A549 treated with AZD9567 at 1 μM for 4 hours (cell line): ENCODE results near the gene CHEK2. TPM values are rescaled to one million over a fixed set of nuclear protein-coding genes. Genes with fewer than 3 reads are reported as not detected.

Source experiments
- total RNA-seq: library from RNA; stranded (reverse); fragments of 200-300 nt; extraction: Qiagen RNA extraction; gene quantifications from 5 replicates; pipeline ENCODE4 v1.2.3, GENCODE V29; 2022; ENCODE audit not compliant: insufficient read depth

CHEK2 gene
- 8.8 to 13.4 TPM (median 9.3 TPM) in 5 replicates for total RNA-seq

DNA sequence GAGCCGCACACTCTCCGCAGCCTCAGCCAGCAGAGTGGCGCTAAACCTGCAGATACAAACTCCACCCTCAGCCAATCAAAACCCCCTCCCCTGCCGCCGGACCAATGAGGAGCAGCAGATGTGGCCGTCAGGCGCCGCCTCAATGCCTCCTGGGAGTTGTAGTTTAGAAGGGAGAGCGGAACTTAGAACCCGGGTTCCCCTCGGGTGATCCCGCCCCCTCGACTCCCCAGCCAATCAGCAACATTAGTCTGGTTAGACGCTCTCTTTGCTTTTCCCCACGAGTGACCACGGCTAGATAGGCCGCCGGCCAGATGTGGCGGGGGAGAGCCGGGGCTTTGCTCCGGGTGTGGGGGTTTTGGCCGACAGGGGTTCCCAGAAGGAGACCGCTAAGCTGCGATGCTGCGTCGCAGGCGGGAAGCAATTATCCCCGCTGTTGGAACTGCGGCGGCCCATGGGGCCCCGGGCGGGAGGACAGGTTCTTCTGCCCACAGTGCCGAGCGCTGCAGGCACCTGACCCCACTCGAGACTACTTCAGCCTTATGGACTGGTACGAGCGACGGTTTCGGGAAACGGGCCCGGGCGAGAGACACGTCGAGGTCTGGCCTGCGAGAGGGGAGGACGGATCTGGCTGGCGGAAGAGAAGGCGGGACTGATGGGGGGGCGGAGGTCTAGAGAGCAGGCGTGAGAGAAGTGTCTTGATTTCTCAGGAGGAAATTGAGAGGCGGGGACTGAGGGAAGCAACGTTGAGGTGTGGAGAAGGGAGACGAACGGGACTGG lies at the start of gene CHEK2, which contains the start of gene HSCB:
TSS of gene CHEK2 (minus strand) at position 36 of the 777 bp plus-strand sequence. CDS start 7,099 bp downstream, outside the sequence.
TSS of gene HSCB (plus strand) at position 255 of the 777 bp plus-strand sequence. CDS start at position 312, 57 bp downstream.

DNA sequence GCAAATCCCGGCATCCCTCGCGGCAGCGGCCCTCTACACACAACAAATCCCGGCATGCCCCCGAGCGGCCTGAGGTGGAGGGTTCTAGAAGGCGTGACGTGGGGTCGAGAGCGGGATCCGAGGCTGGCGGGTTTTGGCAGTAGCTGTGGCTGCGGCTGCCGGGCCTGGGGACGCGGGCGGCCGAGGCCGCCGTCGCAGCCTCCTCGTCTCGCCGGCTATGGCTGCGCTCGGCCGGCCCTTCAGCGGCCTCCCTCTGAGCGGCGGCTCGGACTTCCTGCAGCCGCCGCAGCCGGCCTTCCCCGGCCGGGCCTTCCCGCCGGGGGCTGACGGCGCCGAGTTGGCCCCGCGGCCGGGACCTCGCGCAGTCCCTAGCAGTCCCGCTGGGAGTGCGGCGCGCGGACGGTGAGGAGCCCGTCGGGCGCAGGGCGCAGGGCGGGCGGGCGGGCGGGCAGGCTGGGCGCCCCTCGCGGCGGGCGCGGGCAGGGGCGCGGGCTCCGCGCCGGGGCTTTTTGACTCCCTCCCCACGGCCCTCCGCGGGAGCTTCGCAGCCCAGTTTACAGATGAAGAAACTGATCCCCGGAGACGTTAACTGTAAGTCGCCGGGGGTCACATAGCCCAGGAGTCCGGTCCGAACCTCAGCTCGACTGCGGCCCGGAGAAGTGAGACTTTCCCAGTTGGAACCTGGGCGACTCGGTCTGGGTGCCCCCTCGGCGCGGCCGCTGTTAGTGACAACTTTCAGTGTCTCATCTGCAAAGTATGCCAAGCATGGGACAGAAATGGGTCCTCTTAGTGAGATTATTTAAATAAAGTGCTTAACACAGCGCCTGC lies 31.2 kb upstream of the CHEK2 start, which contains the start of gene CCDC117:
TSS of gene CCDC117 (plus strand) at position 63 of the 828 bp plus-strand sequence. CDS start at position 218, 155 bp downstream.

GRCh38 chr22:28679611-28680287 lies 61.9 kb downstream of the CHEK2 start, which contains the start of gene TTC28:
TSS of gene TTC28 (minus strand) at chr22:28679840. CDS start at chr22:28679723, 117 bp downstream.

Other genes with a start within 250 kb of the CHEK2 start
- 2.3 to 4.9 TPM (median 3.2 TPM) in 5 replicates for gene TTC28, start 62.0 kb downstream of the CHEK2 start, total RNA-seq
- gene HSCB, start 219 bp upstream of the CHEK2 start, total RNA-seq, result 7.7 to 13.1 TPM (median 12.3 TPM) in 5 replicates
- gene CCDC117, start 30.9 kb upstream of the CHEK2 start, total RNA-seq, result 8.4 to 13.6 TPM (median 10.2 TPM) in 5 replicates
- gene XBP1, start 58.7 kb upstream of the CHEK2 start, total RNA-seq, result 51.1 to 56.1 TPM (median 53.9 TPM) in 5 replicates
- gene ZNRF3, start 141.8 kb upstream of the CHEK2 start, total RNA-seq, result 6.4 to 7.8 TPM (median 7.6 TPM) in 5 replicates